HK-2 (cell line): ENCODE data around the gene ALDH4A1.
"Not testable (repeated sequence)": the region's sequence is repeated elsewhere in the genome, so short reads cannot be mapped to it uniquely, and the experiment has no call there.

ENCODE experiments used
- DNase-seq: peaks from one replicate; pipeline ENCODE4 v3.0.0-alpha.2; 2018; ENCODE audit not compliant: unreplicated experiment

Gene ALDH4A1

DNA sequence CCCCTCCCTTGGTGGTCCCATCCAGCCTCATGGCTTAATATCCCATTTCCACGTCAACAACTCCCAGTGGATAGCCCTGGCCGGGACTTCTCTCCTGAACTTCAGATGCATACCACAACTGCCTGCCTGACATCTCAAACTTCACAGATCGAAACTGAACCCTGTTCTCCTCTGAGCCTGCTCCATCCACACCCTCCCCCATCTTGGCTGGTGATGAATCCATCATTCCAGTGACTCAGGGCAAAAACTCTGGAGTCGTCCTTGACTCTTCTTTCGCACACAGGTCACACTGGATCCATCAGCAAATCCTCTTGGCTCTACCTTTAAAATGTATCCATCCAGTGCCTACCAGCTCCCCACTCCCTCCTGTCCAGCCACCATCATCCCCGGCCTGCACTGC lies 46.8 kb downstream of the ALDH4A1 start:
- DNase-seq, result no peak

DNA sequence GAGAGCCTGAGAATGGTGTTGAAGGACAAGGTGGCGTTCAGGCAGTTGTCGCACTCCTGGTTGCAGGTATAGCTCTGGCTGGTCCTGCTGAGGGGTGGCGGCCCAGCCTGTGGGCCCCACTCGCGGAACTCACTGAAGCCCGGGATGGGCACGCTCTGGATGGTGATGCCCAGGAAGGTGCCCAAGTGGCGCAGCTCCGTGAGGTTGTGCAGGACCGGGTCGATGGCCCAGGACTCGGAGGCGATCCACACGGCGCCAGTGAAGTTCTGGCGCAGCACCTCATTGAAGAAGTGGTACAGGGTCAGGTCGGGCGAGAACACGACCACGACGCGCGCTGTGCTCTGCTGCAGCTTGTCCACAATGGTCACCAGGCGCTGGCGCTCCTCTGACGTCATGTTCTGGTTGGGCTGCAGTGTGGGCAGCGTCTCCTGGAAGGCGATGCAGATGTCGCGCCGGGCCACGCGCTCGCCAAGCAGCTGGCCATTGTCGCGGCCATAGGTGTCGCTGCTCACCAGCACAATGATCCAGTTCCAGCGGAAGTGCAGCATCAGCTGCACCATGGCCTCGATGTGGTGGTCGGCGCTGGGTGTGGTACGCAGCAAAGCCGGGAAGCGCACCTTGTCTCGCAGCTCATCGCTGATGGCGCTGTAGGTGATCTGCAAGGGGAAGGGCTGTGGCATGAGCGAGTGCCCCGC lies 47.9 kb downstream of the ALDH4A1 start:
- DNase-seq, result no peak

DNA sequence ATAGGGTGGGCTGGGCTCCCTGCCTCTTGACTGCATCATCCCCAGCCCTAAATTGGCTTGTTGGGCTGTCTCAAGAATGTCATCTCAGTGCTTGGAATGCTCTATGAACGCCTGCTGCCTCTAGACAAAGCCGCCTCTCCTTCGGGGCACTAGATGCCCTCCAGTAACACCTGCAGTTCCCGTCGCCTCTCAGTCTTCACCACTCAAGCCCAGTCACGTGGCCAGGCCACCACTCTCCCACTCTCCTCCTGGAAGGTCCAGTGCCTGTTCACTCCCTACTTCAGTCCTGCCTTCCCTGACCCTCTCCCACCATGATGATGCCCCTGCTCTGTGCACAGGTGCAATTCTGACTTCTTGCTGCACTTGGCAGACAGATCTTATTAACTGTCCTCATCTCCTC lies 49.9 kb downstream of the ALDH4A1 start:
- DNase-seq, result no peak

DNA sequence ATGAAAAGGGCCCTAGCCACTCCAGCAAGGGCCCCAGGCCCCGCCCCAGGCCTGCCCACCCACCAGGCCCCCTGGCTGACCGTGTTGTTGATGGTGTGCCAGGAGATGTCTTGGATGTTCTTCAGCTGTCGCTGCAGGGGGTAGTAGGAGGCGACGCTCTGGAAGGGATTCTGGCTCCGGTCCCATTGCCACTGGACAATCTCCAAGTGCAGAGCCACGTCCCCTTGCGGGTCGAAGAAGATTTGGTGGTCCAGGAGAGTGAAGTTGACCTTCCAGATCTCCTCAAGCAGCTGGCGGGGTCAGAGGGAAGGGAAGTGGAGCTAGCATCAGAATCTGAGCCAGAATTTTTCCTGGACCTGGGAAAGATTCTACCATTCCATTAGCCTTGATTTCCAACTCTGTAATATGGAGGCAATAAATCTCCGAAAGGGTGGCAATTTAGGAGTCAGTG lies 53.1 kb downstream of the ALDH4A1 start:
- no peak for DNase-seq

DNA sequence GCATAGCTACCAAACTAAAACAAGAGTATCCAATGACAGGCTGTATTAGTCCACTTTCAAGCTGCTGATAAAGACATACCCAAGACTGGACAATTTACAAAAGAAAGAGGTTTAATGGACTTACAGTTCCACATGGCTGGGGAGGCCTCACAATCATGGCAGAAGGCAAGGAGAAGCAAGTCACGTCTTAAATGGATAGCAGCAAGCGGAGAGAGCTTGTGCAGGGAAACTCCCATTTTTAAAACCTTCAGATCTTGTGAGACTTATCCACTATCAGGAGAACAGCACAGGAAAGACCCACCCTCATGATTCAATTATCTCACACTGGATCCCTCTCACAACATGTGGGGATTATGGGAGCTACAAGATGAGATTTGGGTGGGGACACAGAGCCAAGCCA lies 54.6 kb downstream of the ALDH4A1 start:
- DNase-seq, result not testable (repeated sequence)

DNA sequence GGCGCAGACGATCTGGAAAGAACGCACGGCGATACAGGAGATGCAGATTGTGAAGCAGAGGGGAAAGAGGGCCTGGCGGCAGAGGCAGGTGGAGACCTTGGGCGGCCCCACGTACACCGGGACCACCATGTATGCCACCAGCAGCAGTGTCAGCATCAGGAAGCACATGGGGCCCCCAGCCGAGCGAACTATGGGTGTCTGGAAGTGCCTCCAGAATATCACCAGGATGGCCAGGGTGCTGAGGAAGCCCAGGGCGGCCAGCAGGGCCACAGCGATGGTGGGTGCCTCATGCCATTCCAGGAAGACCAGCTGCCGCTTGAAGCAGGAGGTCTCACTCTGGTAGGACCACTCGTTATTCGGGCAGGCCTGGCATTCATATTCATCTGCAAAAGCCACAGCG lies 62.2 kb downstream of the ALDH4A1 start:
- no peak for DNase-seq

DNA sequence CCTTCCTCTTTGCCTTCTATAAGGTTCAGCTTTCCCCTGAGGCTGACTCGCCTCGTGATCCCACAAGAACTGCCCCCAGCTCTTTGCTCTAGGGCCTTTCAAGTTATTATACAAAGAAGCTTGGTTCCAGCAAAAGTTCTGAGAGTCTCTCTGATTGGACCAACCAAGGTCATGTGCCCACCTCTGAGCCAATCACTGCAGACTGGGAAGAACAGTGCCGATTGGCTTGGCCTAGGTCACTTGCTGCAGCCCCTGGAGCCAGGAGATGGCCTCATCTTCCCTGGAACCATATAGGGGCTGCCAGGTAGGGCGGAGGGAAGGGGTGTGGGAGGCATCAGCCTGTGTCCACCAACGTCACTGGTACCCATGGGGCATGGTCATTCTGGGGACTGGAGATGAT lies 65.7 kb downstream of the ALDH4A1 start:
- DNase-seq, result no peak

DNA sequence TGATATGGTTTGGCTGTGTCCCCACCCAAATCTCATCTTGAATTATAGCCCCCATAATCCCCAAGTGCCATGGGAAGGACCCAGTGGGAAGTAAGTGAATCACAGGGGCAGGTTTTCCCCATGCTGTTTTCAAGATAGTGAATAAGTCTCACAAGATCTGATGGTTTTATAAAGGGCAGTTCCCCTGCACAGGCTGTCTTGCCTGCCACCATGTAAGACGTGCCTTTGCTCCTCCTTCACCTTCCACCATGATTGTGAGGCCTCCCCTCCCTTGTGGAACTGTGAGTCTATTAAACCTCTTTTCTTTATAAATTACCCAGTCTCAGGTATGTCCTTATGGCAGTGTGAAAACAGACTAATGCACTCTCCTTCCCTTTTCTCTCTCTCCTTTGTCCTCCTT lies 70.0 kb downstream of the ALDH4A1 start:
- DNase-seq, result not testable (repeated sequence)

DNA sequence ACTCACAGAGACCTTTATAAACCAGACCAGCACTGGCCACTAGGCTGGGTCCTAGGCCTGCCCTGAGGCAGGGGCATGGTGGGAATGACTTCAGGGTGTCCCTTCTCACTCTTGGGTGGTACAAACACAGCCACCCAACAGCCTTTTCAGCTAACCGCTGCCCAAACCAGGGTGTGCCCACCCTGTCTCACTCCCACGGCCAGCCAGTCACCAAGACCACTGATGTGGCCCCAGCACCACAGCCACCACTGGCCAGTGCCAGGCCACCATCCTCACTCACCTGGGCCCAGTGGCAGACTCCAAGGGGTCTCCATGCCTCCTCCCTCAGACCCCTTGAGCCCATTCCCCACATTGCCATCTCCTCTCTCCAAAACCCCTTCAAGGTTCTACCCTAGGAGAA lies 70.7 kb downstream of the ALDH4A1 start:
- no peak for DNase-seq

DNA sequence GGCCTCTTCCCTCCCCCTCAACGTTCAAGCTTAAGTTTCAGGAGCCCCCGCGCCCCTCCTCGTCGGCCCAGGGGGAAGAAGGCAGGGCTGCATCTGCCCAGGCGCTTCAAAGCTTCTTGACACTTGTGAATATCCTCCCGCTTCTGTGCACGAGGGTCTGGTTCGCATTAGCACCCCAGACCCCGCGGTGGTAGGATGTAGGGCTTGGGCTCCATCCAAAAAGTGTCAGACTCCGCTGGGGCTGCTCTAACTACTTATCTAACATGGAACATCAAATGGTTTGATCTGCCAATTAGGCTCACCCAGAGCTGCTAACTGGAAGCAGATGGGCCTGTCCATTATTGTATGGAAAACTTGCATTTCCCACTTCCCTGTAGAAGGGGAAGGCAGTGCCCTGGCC lies 71.8 kb downstream of the ALDH4A1 start:
- DNase-seq, result no peak

DNA sequence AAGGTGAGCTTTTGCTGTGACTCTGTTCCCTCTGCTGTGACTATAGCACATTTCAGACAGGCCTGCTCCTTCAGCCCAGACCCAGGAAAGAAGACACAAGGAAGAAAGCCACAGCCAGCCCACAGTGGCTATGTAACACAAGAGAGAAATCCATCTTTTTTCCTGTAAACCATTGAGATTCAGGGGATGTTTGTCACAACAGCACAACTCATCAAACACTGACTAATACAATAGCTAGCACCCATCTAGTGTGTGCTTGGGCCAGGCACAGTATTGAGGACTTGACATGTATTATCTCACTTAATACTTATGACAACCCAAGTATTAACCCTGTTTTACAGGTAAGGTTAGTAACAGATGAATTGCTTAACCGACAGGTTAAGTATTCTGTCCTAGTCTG lies 72.7 kb downstream of the ALDH4A1 start:
- no peak for DNase-seq

DNA sequence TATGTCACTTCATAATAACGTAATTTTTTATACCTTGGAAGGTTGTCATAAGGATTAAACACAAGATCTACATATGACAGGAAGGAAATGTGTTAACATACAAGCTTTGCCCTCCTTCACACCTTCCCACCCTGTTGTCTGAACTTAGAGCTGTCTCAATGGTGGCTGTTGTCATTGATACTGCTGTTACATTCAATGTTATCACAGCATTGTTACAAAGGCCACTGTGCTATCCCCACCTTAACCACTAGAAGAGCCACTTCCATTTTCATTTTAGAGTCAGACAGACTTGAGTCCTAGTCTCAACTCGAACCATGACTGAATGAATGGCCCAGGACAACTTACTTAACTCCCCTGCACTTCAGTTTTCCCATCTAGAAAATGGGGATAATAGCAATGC lies 74.1 kb downstream of the ALDH4A1 start:
- DNase-seq, result no peak

DNA sequence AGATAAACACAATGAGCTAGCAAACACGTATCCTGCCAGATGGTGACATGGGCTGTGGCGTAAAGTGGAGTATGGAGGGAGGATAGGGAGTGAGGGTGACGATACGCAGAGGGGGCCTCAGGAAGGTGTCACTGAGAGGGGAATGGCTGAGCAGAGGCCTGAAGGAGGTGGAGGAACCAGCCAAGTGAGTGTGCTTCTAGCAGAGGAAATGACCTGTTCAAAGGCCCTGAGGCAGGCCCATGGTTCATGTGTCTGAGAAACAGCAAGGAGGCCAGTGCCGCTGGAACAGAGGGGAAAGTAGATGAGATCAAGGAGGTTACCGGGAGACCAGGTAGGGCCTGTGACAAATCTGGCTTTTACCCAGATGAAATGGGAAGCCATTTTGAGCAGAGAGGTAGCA lies 78.9 kb downstream of the ALDH4A1 start:
- no peak for DNase-seq
